BJ (cell line): ENCODE measurements around the gene BPHL. TPM values are rescaled to one million over a fixed set of nuclear protein-coding genes. Genes with fewer than 3 reads are reported as not detected.
"Not testable (repeated sequence)": the region's sequence is repeated elsewhere in the genome, so short reads cannot be mapped to it uniquely, and the experiment has no call there.

Source experiments
- CTCF ChIA-PET: fragments of 350-600 bp; formaldehyde crosslinking; extraction: SDS; loops from one replicate; lab custom pipeline; 2021; ENCODE audit warnings: antibody characterized with exemption, inconsistent platforms; lab: Yijun Ruan, JAX
- POLR2A ChIA-PET: fragments of 300-600 bp; sonication (Branson Sonifier 250); formaldehyde crosslinking; extraction: SDS; loops from one replicate; lab custom pipeline; 2021; ENCODE audit warnings: antibody characterized with exemption; lab: Charles Lee
- DNase-seq: peaks from one replicate; pipeline ENCODE4 v3.0.0-alpha.2; 2011; ENCODE audit warnings: low read depth
- H3K27me3 ChIP-seq: 2 replicates; pipeline ENCODE4 v1.6.0; 2011; ENCODE audit warnings: low read length; ENCODE audit not compliant: control insufficient read depth, insufficient read depth
- H3K36me3 ChIP-seq: 2 replicates; pipeline ENCODE4 v1.5.1; 2011; ENCODE audit warnings: low read length; ENCODE audit not compliant: control insufficient read depth, insufficient read depth
- H3K4me3 ChIP-seq: 2 replicates; pipeline ENCODE4 v1.5.1; 2011; ENCODE audit warnings: low read depth, mild to moderate bottlenecking, control low read depth, low read length
- CTCF ChIP-seq: IDR thresholded peaks from 2 replicates; pipeline ENCODE4 v1.5.1; 2011; ENCODE audit warnings: low read depth, mild to moderate bottlenecking, control low read depth, inconsistent platforms, low read length, moderate library complexity; ENCODE audit not compliant: insufficient read depth
- polyA plus RNA-seq: library from polyadenylated mRNA; depleted of rRNA; stranded (reverse); fragments of >200 nt; gene quantifications from 2 replicates; pipeline ENCODE4 v1.2.3, GENCODE V29; 2011

Gene BPHL
- polyA plus RNA-seq, 1 experiment = 12.1 TPM

GRCh38 chr6:3175715-3176402 is 57.3 kb downstream of the BPHL start:
- TF ChIP-seq CTCF = no peak
- Histone ChIP-seq H3K4me3 (no peak overlapping the region), H3K27me3 (no peaks in the 10 kb centered on the region), H3K36me3 (no peaks in the 10 kb centered on the region)
- DNase-seq = no peak
- CTCF ChIA-PET = no interaction called here
- POLR2A ChIA-PET = no interaction called here

- no peak for DNase-seq
- POLR2A ChIA-PET = no interaction called here
- no peak overlapping the region for H3K4me3 ChIP-seq
- no peaks in the 10 kb centered on the region for H3K27me3 ChIP-seq
- no peaks in the 10 kb centered on the region for H3K36me3 ChIP-seq
- TF ChIP-seq CTCF = no peak
- CTCF ChIA-PET = interaction anchor here (1.0 to 1.5 kb wide), 2 partner anchors 13 to 32 kb away, joined by 3 read pairs; no protein-coding TSS in a partner anchor
These were observed 58.2 kb downstream of the BPHL start for GRCh38 chr6:3176562-3177355.

GRCh38 chr6:3178666-3179065 is 60.2 kb downstream of the BPHL start:
- DNase-seq, H3K36me3 ChIP-seq, CTCF ChIA-PET, H3K4me3 ChIP-seq, POLR2A ChIA-PET, H3K27me3 ChIP-seq: not testable (repeated sequence)

- H3K36me3 ChIP-seq, H3K27me3 ChIP-seq, POLR2A ChIA-PET, CTCF ChIA-PET, DNase-seq: not testable (repeated sequence)
- peak overlapping the region; percentile 37 for H3K4me3 ChIP-seq
These were observed 61.4 kb downstream of the BPHL start for GRCh38 chr6:3179945-3180344.

- ChIA-PET CTCF (no interaction called here), POLR2A (no interaction called here)
- H3K36me3 ChIP-seq = no peaks in the 10 kb centered on the region
- TF ChIP-seq CTCF = no peak
- H3K27me3 ChIP-seq = peaks cover under 1% of the 10 kb centered on the region; the same call in 1 of the 2 replicates
- no peak overlapping the region for H3K4me3 ChIP-seq
- no peak for DNase-seq
These were observed 62.6 kb downstream of the BPHL start for GRCh38 chr6:3181105-3181504.

- Histone ChIP-seq H3K36me3 (no peaks in the 10 kb centered on the region), H3K27me3 (peaks cover 3% of the 10 kb centered on the region; the same call in 1 of the 2 replicates), H3K4me3 (no peak overlapping the region)
- ChIA-PET CTCF (interaction anchor here (0.6 to 1.1 kb wide), 2 partner anchors 12 to 172 kb away, joined by 3 to 4 read pairs; no protein-coding TSS in a partner anchor), POLR2A (interaction anchor here (0.7 kb wide), 1 partner anchor 27 kb away, joined by 3 read pairs; no protein-coding TSS in a partner anchor)
- TF ChIP-seq CTCF = no peak
- DNase-seq = no peak
These were observed 64.6 kb downstream of the BPHL start for GRCh38 chr6:3183066-3183465.
